GM12878 (cell line): Measurements from ENCODE around the gene SRMS. TPM values are rescaled to one million over a fixed set of nuclear protein-coding genes. Genes with fewer than 3 reads are reported as not detected.

Experiments
- ATAC-seq: fragments of 200-7000 bp; cut with Tn5 transposase; 3 replicates; pipeline ENCODE4 v1.9.1; 2020; ENCODE audit warnings: mild to moderate bottlenecking, moderate library complexity
- BruUV-seq: library from RNA; stranded (reverse); fragments of 400-500 nt; replicated peaks from 2 replicates; lab custom pipeline; 2021; lab: Mats Ljungman, UMichigan
- CTCF ChIA-PET: fragments of 300-600 bp; sonication (Branson Sonifier 250); formaldehyde crosslinking; extraction: SDS; loops from one replicate; lab custom pipeline; 2021; ENCODE audit warnings: inconsistent platforms; lab: Yijun Ruan, JAX
- POLR2A ChIA-PET: fragments of 350-600 bp; formaldehyde crosslinking; extraction: SDS; loops from one replicate; lab custom pipeline; 2021; ENCODE audit warnings: inconsistent platforms; lab: Charles Lee
- RAD21 ChIA-PET: fragments of 300-600 bp; sonication (Branson Sonifier 250); formaldehyde crosslinking; loops from one replicate; lab custom pipeline; 2023; ENCODE audit warnings: antibody characterized with exemption; ENCODE audit not compliant: unreplicated experiment; lab: Charles Lee
- SMC1A ChIA-PET: fragments of 300-600 bp; sonication (Branson Sonifier 250); formaldehyde crosslinking; loops from one replicate; lab custom pipeline; 2023; ENCODE audit not compliant: unreplicated experiment, uncharacterized antibody; lab: Charles Lee
- DNase-seq: peaks from one replicate; pipeline ENCODE4 v3.0.0-alpha.2; 2011; ENCODE audit warnings: low read depth, low spot score
- FAIRE-seq: peaks from 3 replicates; lab custom pipeline; 2011; peaks lifted over from hg19 to GRCh38; lab: Jason Lieb, UNC
- H2AFZ ChIP-seq: 2 replicates; pipeline ENCODE4 v1.6.0; 2011; ENCODE audit warnings: low read depth, low read length, control low read depth; ENCODE audit not compliant: control insufficient read depth
- H3K27ac ChIP-seq: 2 replicates; pipeline ENCODE4 v1.5.1; 2011; ENCODE audit warnings: control low read depth; ENCODE audit not compliant: control insufficient read depth, insufficient read depth
- H3K27me3 ChIP-seq, 2 experiments: replicated peaks in 1 of 2; 2 replicates each; pipeline versions ENCODE4 v1.6.0 to v1.6.1; 2011; ENCODE audit warnings: low read length in 1 of 2; ENCODE audit not compliant: control insufficient read depth in 2 of 2, insufficient read depth in 2 of 2
- H3K36me3 ChIP-seq, 2 experiments: 2 replicates each; pipeline ENCODE4 v1.5.1; 2011; ENCODE audit warnings: low read length in 1 of 2; ENCODE audit not compliant: control insufficient read depth in 2 of 2, insufficient read depth in 2 of 2
- H3K4me1 ChIP-seq: 2 replicates; pipeline ENCODE4 v1.6.1; 2011; ENCODE audit warnings: mild to moderate bottlenecking, low read length, moderate library complexity, mixed read lengths; ENCODE audit not compliant: control insufficient read depth, insufficient read depth
- H3K4me2 ChIP-seq: 2 replicates; pipeline ENCODE4 v1.6.0; 2011; ENCODE audit warnings: control low read depth; ENCODE audit not compliant: control insufficient read depth, insufficient read depth
- H3K4me3 ChIP-seq: fragments of 200-600 bp; sonication (generic); 2 replicates; pipeline ENCODE4 v1.5.1; 2016
- H3K79me2 ChIP-seq: 2 replicates; pipeline ENCODE4 v1.6.0; 2011; ENCODE audit warnings: low read length; ENCODE audit not compliant: control insufficient read depth, insufficient read depth
- H3K9ac ChIP-seq: 2 replicates; pipeline ENCODE4 v1.8.0; 2011; ENCODE audit warnings: low read length, control low read depth, mixed read lengths; ENCODE audit not compliant: control insufficient read depth, insufficient read depth
- H3K9me3 ChIP-seq: replicated peaks from 3 replicates; pipeline ENCODE4 v1.5.1; 2011; ENCODE audit warnings: mild to moderate bottlenecking, low read length; ENCODE audit not compliant: control insufficient read depth, insufficient read depth
- H4K20me1 ChIP-seq: 2 replicates; pipeline ENCODE4 v1.6.0; 2011; ENCODE audit not compliant: control insufficient read depth, insufficient read depth
- CHD1 ChIP-seq: IDR thresholded peaks from 2 replicates; pipeline ENCODE4 v1.6.1; 2012; ENCODE audit warnings: low read depth, low read length, improper control_type of control experiment
- CHD2 ChIP-seq: IDR thresholded peaks from 2 replicates; pipeline ENCODE4 v1.6.1; 2011; ENCODE audit warnings: low read depth, low read length, improper control_type of control experiment, borderline replicate concordance
- CREB1 ChIP-seq: IDR thresholded peaks from 2 replicates; pipeline ENCODE4 v1.6.1; 2012; ENCODE audit warnings: low read depth, mild to moderate bottlenecking, inconsistent platforms
- IRF5 ChIP-seq: fragments of 450-650 bp; IDR thresholded peaks from 2 replicates; pipeline ENCODE4 v1.6.1; 2017; ENCODE audit warnings: borderline replicate concordance
- KLF5 ChIP-seq: fragments of 450-650 bp; IDR thresholded peaks from 2 replicates; pipeline ENCODE4 v1.6.1; 2014; ENCODE audit warnings: mild to moderate bottlenecking; ENCODE audit not compliant: partially characterized antibody
- MEF2A ChIP-seq: IDR thresholded peaks from 2 replicates; pipeline ENCODE4 v1.6.1; 2011; ENCODE audit warnings: low read depth, mild to moderate bottlenecking, low read length, moderate library complexity; ENCODE audit not compliant: insufficient read depth
- MTA3 ChIP-seq: IDR thresholded peaks from 2 replicates; pipeline ENCODE4 v1.6.1; 2012; ENCODE audit warnings: low read length, inconsistent platforms, borderline replicate concordance
- NR2C2 ChIP-seq: IDR thresholded peaks from 2 replicates; pipeline ENCODE4 v1.6.1; 2011; ENCODE audit warnings: borderline replicate concordance, low read depth; ENCODE audit not compliant: control insufficient read depth, insufficient read length
- PRDM15 ChIP-seq: fragments of 450-650 bp; formaldehyde crosslinking; IDR thresholded peaks from 2 replicates; pipeline ENCODE4 v1.4.0; 2020; ENCODE audit warnings: mild to moderate bottlenecking, moderate library complexity
- SMAD5 ChIP-seq: IDR thresholded peaks from 2 replicates; pipeline ENCODE4 v1.6.1; 2016; ENCODE audit warnings: antibody characterized with exemption, low read depth
- SMARCA5 ChIP-seq: fragments of 450-650 bp; IDR thresholded peaks from 2 replicates; pipeline ENCODE4 v1.6.1; 2017; ENCODE audit warnings: mild to moderate bottlenecking
- SREBF2 ChIP-seq: IDR thresholded peaks from 2 replicates; pipeline ENCODE4 v1.6.1; 2012; ENCODE audit warnings: mild to moderate bottlenecking, low read length
- SUZ12 ChIP-seq: fragments of 200-600 bp; sonication (generic); IDR thresholded peaks from one replicate; pipeline ENCODE4 v1.6.1; 2018; ENCODE audit warnings: antibody characterized with exemption, mild to moderate bottlenecking; ENCODE audit not compliant: unreplicated experiment
- TBL1XR1 ChIP-seq: IDR thresholded peaks from 2 replicates; pipeline ENCODE4 v1.6.1; 2012; ENCODE audit warnings: low read depth, low read length, improper control_type of control experiment
- TCF3 ChIP-seq: IDR thresholded peaks from 2 replicates; pipeline ENCODE4 v1.6.1; 2012; ENCODE audit warnings: low read depth, mild to moderate bottlenecking, low read length, borderline replicate concordance; ENCODE audit not compliant: insufficient read depth
- YY1 ChIP-seq: IDR thresholded peaks from 2 replicates; pipeline ENCODE4 v1.6.1; 2011; ENCODE audit warnings: low read depth, mild to moderate bottlenecking, low read length
- ZNF687 ChIP-seq: fragments of 450-650 bp; IDR thresholded peaks from 2 replicates; pipeline ENCODE4 v1.6.1; 2017; ENCODE audit warnings: mild to moderate bottlenecking, moderate library complexity
- WGBS: methylation state at CpG from one replicate; pipeline ENCODE4 v1.1.6; 2016; ENCODE audit warnings: low lambda C conversion rate; ENCODE audit not compliant: insufficient replicate concordance, insufficient coverage; ENCODE audit errors: missing lambda C conversion rate; 5-methylcytosine and 5-hydroxymethylcytosine counted together
- in situ Hi-C: fragments of 300-500 bp; cut with MboI; formaldehyde crosslinking; loops from 9 replicates; pipeline ENCODE4 v1.14.3; 2018; ENCODE audit warnings: mixed read lengths
- intact Hi-C: fragments of 100-400 bp; cut with micrococcal nuclease; formaldehyde crosslinking; loops from one replicate; pipeline ENCODE4 v1.14.2; 2022; ENCODE audit not compliant: unreplicated experiment
- polyA plus RNA-seq, 11 experiments: library from polyadenylated mRNA; depleted of rRNA in 4 of 11; unstranded in 6 of 11; stranded (reverse) in 5 of 11; fragments of >200 nt; fragmentation: Nextera tagmentation in 4 of 11; fragmentation: Illumina TruSeq in 1 of 11; extraction: Ambion mirVana in 4 of 11; extraction: Trizol in 1 of 11; gene quantifications; 1 replicate in 1 of 11; 2 replicates in 10 of 11; pipeline versions ENCODE4 v1.2.1 to v1.2.3, GENCODE V29; 2011 to 2016; ENCODE audit warnings: inconsistent platforms in 2 of 11, missing spikeins in 2 of 11, low read depth in 1 of 11
- total RNA-seq, 4 experiments: library from RNA; depleted of rRNA in 3 of 4; stranded (reverse); fragments of >200 nt in 3 of 4; fragmentation: Illumina TruSeq in 1 of 4; extraction: Trizol in 1 of 4; gene quantifications; 2 replicates each; pipeline versions ENCODE4 v1.2.1 to v1.2.3, GENCODE V29; 2013 to 2021

SRMS gene
- total and polyA plus RNA-seq, 10 of the 15 experiments (the other 5 are each of a cell fraction or from before 2014, with no cell fraction given), result not detected

- H3K9ac ChIP-seq, result no peak overlapping the region
- no peaks in the 10 kb centered on the region for H4K20me1 ChIP-seq
- DNase-seq (no peak), FAIRE-seq (no peak), ATAC-seq (no peak)
- ChIA-PET RAD21 (no interaction called here), POLR2A (no interaction called here), CTCF (interaction anchor here (0.7 to 2.6 kb wide), 5 partner anchors 20 to 598 kb away, joined by 3 to 19 read pairs (median 3); partner anchors contain the start of gene PTK6), SMC1A (no interaction called here)
- no TSS peak for BruUV-seq
- H3K79me2 ChIP-seq, result no peaks in the 10 kb centered on the region
- intact Hi-C loops, result no loop called here
- no peak overlapping the region for H3K4me2 ChIP-seq
- WGBS, result 45% methylated on average over 8 of the region's 8 CpGs
- TF ChIP-seq KLF5, result no peak
- TF ChIP-seq SREBF2, result no peak
- TF ChIP-seq CHD2, result no peak
- TF ChIP-seq PRDM15 (CRISPR knock-in tag), result no peak
- no peak for TF ChIP-seq TBL1XR1
- no peak for TF ChIP-seq YY1
- no peak for TF ChIP-seq IRF5
- no peak for TF ChIP-seq ZNF687
- TF ChIP-seq SMARCA5, result no peak
- no peak for TF ChIP-seq NR2C2
- no peak for TF ChIP-seq CHD1
- TF ChIP-seq SUZ12, result no peak
- no peak for TF ChIP-seq MTA3
- TF ChIP-seq CREB1, result no peak
- TF ChIP-seq SMAD5, result no peak
- no peak for TF ChIP-seq TCF3
- no peak for TF ChIP-seq MEF2A
- in situ Hi-C loops, result no loop called here
- no peaks in the 10 kb centered on the region for H3K9me3 ChIP-seq
- H3K4me1 ChIP-seq, result no peaks in the 10 kb centered on the region
- no peak overlapping the region for H3K27ac ChIP-seq
- H3K4me3 ChIP-seq, result no peak overlapping the region
- no peak overlapping the region for H2AFZ ChIP-seq
- H3K36me3 ChIP-seq, result no peaks in the 10 kb centered on the region
- peaks cover 1 to 4% of the 10 kb centered on the region in 2 experiments; a peak in 3 of 4 replicates for H3K27me3 ChIP-seq
Measured at GRCh38 chr20:63495167-63495720, 52.3 kb downstream of the SRMS start.
